ENCODE data around the gene LCOR.

The LCOR gene

GRCh38 chr10:96850113-96850512 lies 18.0 kb downstream of the LCOR start:
- no peak for TF ChIP-seq CTCF (conservative IDR thresholded peaks at IDR 0.05; ENCODE audit: low read length)

GRCh38 chr10:96850825-96851224 lies 18.7 kb downstream of the LCOR start:
- DNase-seq (ENCODE audit: low read depth): peak; percentile 98
- no peak overlapping the region for H3K4me3 ChIP-seq (ENCODE audit: low read length)
- TF ChIP-seq CTCF (conservative IDR thresholded peaks at IDR 0.05; ENCODE audit: low read length): no peak

More at GRCh38 chr10:96850113-96850512, 18.0 kb downstream of the LCOR start:
- no peak for DNase-seq (ENCODE audit: low read depth)
- no peak overlapping the region for H3K4me3 ChIP-seq (ENCODE audit: low read length)

DNA sequence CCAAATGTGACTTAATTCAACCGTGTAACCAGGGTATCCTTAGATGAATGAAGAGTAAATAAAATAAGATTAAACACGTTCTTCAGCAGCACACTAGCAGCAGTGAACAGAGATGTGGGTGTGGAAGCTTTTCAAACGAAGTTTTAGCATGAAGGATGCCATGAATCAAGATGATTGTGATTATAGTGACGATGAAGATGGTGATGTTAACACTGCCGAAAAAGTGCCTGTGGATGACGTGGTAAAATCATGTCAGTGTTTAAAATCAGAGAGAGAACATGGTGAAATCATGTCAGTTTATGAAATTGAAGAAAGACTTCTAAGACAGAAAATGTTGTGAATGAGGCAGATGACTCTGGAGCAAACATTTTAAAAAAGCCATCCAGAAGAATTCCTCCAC lies 19.2 kb downstream of the LCOR start:
- no peak for DNase-seq (ENCODE audit: low read depth)
- no peak for TF ChIP-seq CTCF (conservative IDR thresholded peaks at IDR 0.05; ENCODE audit: low read length)
- no peak overlapping the region for H3K4me3 ChIP-seq (ENCODE audit: low read length)

DNA sequence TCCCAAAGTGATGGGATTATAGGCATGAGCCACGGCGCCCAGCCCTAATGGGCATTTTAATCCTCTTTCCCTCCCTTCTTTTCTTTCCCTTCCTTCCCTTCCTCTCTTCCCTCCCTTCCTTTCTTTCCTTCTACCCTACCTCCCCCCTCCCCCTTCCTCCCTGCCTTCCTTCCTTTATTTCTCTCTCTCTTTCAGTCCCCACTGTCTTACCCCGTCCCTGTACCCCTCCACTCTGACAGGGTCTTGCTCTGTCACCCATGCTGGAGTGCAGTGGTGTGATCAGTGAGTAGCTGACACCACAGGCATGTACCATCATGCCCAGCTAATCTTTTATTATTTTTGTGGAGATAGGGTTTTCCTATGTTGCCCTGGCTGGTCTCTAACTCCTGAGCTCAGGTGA lies 24.2 kb downstream of the LCOR start:
- TF ChIP-seq CTCF (conservative IDR thresholded peaks at IDR 0.05; ENCODE audit: low read length): no peak
- H3K4me3 ChIP-seq (ENCODE audit: low read length): no peak overlapping the region
- no peak for DNase-seq (ENCODE audit: low read depth)

- peak; percentile 38 for DNase-seq (ENCODE audit: low read depth)
- TF ChIP-seq CTCF (conservative IDR thresholded peaks at IDR 0.05; ENCODE audit: low read length): no peak
- no peak overlapping the region for H3K4me3 ChIP-seq (ENCODE audit: low read length)
These were observed 25.4 kb downstream of the LCOR start for GRCh38 chr10:96857301-96858012.

DNA sequence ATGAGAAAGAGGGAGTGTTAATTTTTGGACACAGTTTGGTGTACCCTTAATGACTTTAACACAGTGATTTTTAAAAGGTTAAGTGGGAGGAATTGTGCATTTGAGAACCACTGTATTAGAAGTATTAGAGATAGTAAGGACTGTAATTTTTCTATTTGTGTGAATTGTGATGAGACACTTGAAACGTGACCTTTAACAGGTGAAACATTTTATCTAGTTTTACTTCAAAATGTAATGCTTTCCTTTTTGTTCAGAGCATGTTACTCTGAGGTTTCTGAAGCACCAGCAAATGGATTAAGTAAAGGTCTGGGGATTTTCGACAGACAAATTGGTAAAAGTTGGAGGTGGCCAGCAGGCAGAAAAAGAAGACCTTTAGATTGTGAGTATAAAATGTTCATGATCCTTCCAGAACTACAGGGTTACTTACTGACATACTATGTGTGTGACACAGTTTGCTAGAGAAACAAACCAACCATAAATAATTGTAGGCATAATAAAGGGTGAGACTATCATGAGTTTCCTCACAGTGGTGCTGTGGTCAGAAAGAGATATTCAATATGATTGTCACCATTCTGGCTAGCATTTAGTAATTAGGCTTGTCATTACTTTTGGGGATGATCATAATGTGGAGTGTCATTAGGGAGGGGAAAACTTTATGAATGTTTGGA lies 26.1 kb downstream of the LCOR start:
- no peak for TF ChIP-seq CTCF (conservative IDR thresholded peaks at IDR 0.05; ENCODE audit: low read length)
- H3K4me3 ChIP-seq (ENCODE audit: low read length): no peak overlapping the region
- DNase-seq (ENCODE audit: low read depth): no peak

DNA sequence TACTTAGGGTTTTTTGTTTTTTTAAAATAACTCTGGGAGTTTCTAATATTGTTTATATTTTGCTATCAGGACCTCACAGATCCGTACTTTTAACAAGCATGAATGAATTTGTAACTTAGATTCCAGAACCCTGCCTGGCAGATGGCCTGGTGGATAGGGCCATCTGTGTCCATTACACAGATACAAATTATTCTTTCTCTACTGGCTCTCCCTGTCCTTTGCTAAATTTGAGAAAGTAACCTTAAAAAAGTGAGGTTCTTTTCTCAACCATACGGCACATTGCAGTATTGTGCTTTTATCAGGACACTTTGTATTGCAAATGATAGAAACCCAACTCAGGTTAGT lies 26.6 kb downstream of the LCOR start:
- TF ChIP-seq CTCF (conservative IDR thresholded peaks at IDR 0.05; ENCODE audit: low read length): no peak
- DNase-seq (ENCODE audit: low read depth): no peak
- no peak overlapping the region for H3K4me3 ChIP-seq (ENCODE audit: low read length)
